Glomerular visceral epithelial cell (primary cell): ENCODE results near the gene PDE3B.
"Not testable (repeated sequence)": the region's sequence is repeated elsewhere in the genome, so short reads cannot be mapped to it uniquely, and the experiment has no call there.

Experiments used
- DNase-seq: peaks from one replicate; pipeline ENCODE4 v3.0.0-alpha.2; 2016; ENCODE audit errors: extremely low spot score

The PDE3B gene

GRCh38 chr11:14812757-14813156 lies 169.2 kb downstream of the PDE3B start:
- DNase-seq = no peak

DNA sequence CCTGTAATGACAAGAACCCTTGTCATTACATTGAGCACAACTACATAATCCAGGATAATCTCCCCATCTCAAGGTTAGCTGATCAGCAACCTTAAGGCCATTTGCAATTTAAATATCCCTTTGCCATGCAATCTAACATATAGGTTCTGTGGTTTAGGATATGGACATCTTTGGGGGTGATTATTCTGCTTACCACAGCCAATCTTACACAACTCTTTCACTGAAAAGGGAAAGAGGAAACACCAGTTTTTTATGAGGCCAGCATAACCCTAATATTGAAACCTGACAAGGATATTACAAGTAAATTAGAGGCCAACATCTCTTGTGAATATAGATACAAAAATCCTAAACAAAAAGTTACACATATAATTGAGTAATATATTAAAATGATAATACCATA lies 169.9 kb downstream of the PDE3B start:
- no peak for DNase-seq

DNA sequence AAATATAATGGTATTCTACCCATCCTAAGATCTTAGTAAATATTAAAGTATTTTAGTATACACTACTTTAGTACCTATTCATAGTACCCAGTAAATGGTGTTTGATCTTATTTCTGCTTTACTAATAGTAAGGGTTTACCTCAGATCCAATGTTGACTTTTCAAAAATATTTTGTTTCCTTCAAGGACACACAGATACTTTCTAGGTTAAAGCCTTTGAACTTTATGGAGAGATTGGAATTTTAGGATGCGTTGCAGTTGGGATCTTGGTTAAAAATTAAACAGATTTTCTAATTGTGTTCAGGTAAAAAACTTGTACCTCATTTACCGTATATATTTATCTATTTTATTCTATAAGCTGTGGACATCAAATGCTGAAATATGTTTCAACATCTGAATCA lies 175.2 kb downstream of the PDE3B start:
- no peak for DNase-seq

DNA sequence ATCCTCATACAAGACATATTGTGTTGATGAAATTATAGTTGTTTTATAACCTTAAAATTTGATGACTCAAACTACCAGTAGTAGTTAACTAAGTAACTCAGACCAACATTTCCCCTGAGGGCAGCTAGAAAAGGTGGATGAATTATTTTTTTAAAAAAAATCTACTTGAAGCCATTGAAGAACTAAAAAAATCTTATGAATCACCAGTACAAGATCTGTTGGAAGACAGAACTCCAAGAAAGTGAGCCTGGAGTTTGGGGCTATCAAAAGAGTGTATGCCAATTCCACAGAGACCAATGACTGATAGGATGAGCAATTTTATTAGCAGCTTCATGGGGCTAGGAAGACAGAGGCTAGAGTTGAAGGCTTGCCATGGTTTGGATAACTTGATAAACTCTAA lies 176.0 kb downstream of the PDE3B start:
- DNase-seq = no peak

GRCh38 chr11:14821031-14821430 lies 177.4 kb downstream of the PDE3B start:
- DNase-seq = no peak

GRCh38 chr11:14826600-14826999 lies 183.0 kb downstream of the PDE3B start:
- DNase-seq = no peak

GRCh38 chr11:14835496-14836492 lies 192.2 kb downstream of the PDE3B start:
- DNase-seq = no peak

GRCh38 chr11:14842002-14842401 lies 198.4 kb downstream of the PDE3B start:
- DNase-seq = no peak

- DNase-seq = no peak
Measured at GRCh38 chr11:14852571-14853177, 209.1 kb downstream of the PDE3B start.

DNA sequence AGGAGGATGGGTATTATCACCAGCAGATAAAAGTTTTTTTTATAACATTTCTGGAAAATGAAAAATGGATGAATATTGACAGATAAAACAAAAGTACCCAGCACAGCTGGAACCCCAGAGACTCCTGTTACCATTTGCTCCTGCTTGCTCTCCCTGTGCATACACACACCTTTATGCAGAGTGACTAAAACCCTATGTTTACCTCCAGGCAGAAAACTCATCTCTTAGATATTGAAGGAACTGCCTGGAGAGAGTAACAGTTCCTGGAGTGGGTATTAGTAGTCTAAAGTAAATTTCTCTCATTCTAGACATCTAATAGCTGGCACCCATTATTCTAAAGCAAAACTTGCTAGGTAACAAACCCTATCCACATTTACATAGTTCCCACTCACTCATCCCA lies 210.5 kb downstream of the PDE3B start:
- DNase-seq = no peak

DNA sequence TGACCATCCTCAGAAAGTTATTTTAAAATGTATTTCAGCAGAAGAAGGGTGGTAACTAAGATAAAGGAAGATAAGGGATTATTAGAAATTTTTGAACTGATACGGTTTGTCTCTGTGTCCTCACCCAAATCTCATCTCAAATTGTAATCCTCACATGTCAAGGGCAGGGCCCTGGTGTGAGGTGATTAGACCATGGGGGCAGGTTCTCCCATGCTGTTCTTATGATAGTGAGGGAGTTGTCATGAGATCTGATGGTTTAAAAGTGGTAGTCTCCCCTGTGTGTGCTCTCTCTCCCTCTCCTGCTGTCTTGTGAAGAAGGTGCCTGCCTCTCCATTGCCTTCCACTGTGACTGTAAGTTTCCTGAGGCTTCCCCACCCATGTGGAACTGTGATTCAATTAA lies 212.3 kb downstream of the PDE3B start:
- DNase-seq = no peak

DNA sequence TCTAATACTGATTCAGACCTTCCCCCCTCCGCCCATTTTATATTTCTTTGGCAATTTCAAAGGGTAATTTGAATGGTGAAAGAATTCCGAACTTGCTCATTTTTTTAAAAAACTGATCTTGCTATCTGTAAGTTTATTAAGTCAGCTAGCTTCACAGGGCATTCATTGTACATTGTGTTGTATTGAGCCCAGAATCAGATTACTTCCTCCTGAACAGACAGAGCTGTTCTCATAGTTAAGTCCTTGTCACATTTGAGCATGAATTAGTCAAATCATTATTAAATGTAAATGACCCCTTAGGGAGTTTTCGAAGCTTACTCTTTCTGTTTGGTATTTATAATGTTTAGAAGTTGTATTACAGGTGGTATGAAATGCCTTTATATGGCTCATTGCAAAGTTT lies 214.0 kb downstream of the PDE3B start:
- DNase-seq = no peak

GRCh38 chr11:14858404-14858803 lies 214.8 kb downstream of the PDE3B start:
- no peak for DNase-seq

DNA sequence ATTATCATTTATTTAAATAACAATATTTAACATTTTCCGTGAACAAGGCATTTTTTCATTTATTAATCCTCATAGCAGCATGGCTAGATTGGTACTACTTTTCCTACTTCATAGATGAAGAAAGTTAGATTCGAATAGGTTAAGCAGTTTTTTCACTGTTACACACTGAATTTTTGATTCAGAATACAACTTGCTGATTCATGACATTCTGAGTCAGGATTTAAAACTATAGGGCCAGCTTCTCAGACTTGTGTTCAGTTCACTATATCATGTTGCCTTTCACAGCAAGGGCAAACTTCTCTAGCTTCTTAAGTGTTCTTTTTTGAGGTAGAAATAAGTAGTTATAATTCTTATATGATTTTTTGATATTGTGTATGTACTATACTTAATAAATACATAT lies 216.9 kb downstream of the PDE3B start:
- DNase-seq = no peak

GRCh38 chr11:14861680-14862079 lies 218.1 kb downstream of the PDE3B start:
- no peak for DNase-seq

GRCh38 chr11:14863775-14864174 lies 220.2 kb downstream of the PDE3B start:
- DNase-seq = not testable (repeated sequence)

DNA sequence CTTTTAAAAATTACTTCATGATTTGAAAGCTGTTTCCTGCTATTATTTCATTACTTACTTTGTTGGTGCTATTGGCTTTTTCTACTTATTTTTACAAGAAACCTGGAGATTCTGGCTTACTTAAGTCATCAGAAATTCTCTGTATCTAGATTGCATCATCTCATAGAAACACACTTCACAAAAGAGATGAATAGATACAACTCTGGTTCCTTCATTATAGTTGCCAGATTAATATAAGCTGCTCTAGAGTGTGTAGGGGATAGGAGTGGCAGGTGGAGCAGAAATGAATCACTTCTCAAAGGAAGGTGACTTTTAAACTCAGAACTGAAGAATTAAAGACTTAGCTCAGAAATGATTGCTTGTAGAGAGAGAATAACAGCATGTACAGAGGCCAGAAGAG lies 228.4 kb downstream of the PDE3B start:
- no peak for DNase-seq

- DNase-seq = no peak
Measured at GRCh38 chr11:14873632-14874031, 230.0 kb downstream of the PDE3B start.

DNA sequence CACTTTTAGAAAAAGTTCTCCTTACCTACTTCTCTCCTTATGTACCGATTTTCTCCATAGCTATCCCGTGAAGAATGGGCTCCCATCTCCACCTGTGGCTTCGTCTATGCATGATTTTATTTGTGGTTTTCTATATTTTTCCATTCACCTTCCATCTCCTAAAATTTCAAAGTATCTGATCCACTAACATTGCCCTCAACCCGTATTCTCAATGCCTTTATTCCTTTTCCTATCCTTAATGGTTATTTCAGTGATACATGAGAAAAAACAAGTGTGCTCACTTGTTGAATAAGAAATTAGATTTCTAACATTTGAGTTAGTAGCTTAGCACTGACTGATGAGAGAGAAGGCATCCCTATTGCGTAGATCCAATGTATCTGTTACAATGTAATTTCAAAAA lies 231.6 kb downstream of the PDE3B start:
- DNase-seq = no peak

GRCh38 chr11:14881576-14882193 lies 238.1 kb downstream of the PDE3B start:
- DNase-seq = no peak

GRCh38 chr11:14882196-14882595 lies 238.6 kb downstream of the PDE3B start:
- DNase-seq = no peak

- DNase-seq = not testable (repeated sequence)
Measured at GRCh38 chr11:14883683-14884082, 240.1 kb downstream of the PDE3B start.
